HepG2 (cell line): ENCODE results near the gene PTPN12. TPM values are rescaled to one million over a fixed set of nuclear protein-coding genes. Genes with fewer than 3 reads are reported as not detected.

Experiments
- BCLAF1 ChIP-seq: fragments of 450-650 bp; IDR thresholded peaks from 2 replicates; pipeline ENCODE4 v1.6.1; 2017; ENCODE audit warnings: mild to moderate bottlenecking
- EHMT2 ChIP-seq: fragments of 200-600 bp; sonication (generic); IDR thresholded peaks from 2 replicates; pipeline ENCODE4 v1.7.0; 2017; ENCODE audit warnings: antibody characterized with exemption, low read depth, low read length, borderline replicate concordance
- GABPB1 ChIP-seq: IDR thresholded peaks from 2 replicates; pipeline ENCODE4 v1.6.1; 2016; ENCODE audit warnings: mild to moderate bottlenecking, missing genetic modification reagents, moderate library complexity, missing compliant biosample characterization
- HMGXB3 ChIP-seq: sonication (generic); formaldehyde crosslinking; IDR thresholded peaks from 2 replicates; pipeline ENCODE4 v1.4.0; 2020; ENCODE audit warnings: missing genetic modification reagents, borderline replicate concordance
- HOMEZ ChIP-seq: IDR thresholded peaks from 2 replicates; pipeline ENCODE4 v1.6.1; 2016; ENCODE audit warnings: low read depth
- HOXA3 ChIP-seq: sonication (generic); formaldehyde crosslinking; IDR thresholded peaks from 2 replicates; pipeline ENCODE4 v1.5.0; 2020; ENCODE audit warnings: missing genetic modification reagents
- KDM3A ChIP-seq: IDR thresholded peaks from 2 replicates; pipeline ENCODE4 v1.6.1; 2018; ENCODE audit warnings: low read depth, missing compliant biosample characterization
- KLF12 ChIP-seq: sonication (generic); formaldehyde crosslinking; IDR thresholded peaks from 2 replicates; pipeline ENCODE4 v1.4.0; 2020; ENCODE audit warnings: missing genetic modification reagents, borderline replicate concordance
- NR2F6 ChIP-seq, 2 experiments: IDR thresholded peaks; 2 replicates each; pipeline ENCODE4 v1.6.1; 2016; ENCODE audit warnings: antibody characterized with exemption in 1 of 2, mild to moderate bottlenecking in 1 of 2
- POLR2G ChIP-seq: fragments of 200-400 bp; formaldehyde crosslinking; IDR thresholded peaks from 2 replicates; pipeline ENCODE4 v1.6.1; 2018; ENCODE audit warnings: mild to moderate bottlenecking, low read depth, low read length, moderate library complexity
- RFX5 ChIP-seq: IDR thresholded peaks from 2 replicates; pipeline ENCODE4 v1.6.1; 2011; ENCODE audit warnings: low read depth, low read length, improper control_type of control experiment
- SNAI1 ChIP-seq: sonication (generic); formaldehyde crosslinking; IDR thresholded peaks from 2 replicates; pipeline ENCODE4 v1.5.0; 2020; ENCODE audit warnings: mild to moderate bottlenecking, missing genetic modification reagents, borderline replicate concordance
- SRY ChIP-seq: sonication (generic); formaldehyde crosslinking; IDR thresholded peaks from 2 replicates; pipeline ENCODE4 v1.8.0; 2022; ENCODE audit warnings: mild to moderate bottlenecking, missing genetic modification reagents
- STAT5B ChIP-seq: sonication (generic); formaldehyde crosslinking; IDR thresholded peaks from 2 replicates; pipeline ENCODE4 v1.4.0; 2020; ENCODE audit warnings: missing genetic modification reagents
- STAT6 ChIP-seq: sonication (generic); formaldehyde crosslinking; IDR thresholded peaks from 2 replicates; pipeline ENCODE4 v1.4.0; 2020; ENCODE audit warnings: missing genetic modification reagents, mild to moderate bottlenecking, borderline replicate concordance
- ZNF12 ChIP-seq: sonication (generic); formaldehyde crosslinking; IDR thresholded peaks from 2 replicates; pipeline ENCODE4 v1.5.0; 2020; ENCODE audit warnings: missing genetic modification reagents
- ZNF235 ChIP-seq: sonication (generic); formaldehyde crosslinking; IDR thresholded peaks from 2 replicates; pipeline ENCODE4 v1.8.1; 2023; ENCODE audit warnings: mild to moderate bottlenecking, missing genetic modification reagents, borderline replicate concordance
- ZNF629 ChIP-seq: sonication (generic); formaldehyde crosslinking; conservative IDR thresholded peaks from 2 replicates; pipeline ENCODE4 v1.5.0; 2020; ENCODE audit warnings: missing genetic modification reagents
- polyA plus RNA-seq, 8 experiments: library from polyadenylated mRNA; depleted of rRNA in 3 of 8; stranded (reverse) in 7 of 8; unstranded in 1 of 8; fragments of >200 nt; fragmentation: Illumina TruSeq in 4 of 8; extraction: Trizol in 4 of 8; gene quantifications; 2 replicates each; pipeline versions ENCODE4 v1.2.1 to v1.2.3, GENCODE V29; 2011 to 2016; ENCODE audit warnings: low read depth in 4 of 8, missing spikeins in 1 of 8, mixed read lengths in 1 of 8; ENCODE audit not compliant: insufficient read depth in 1 of 8
- total RNA-seq, 5 experiments: library from RNA; depleted of rRNA; stranded (reverse); fragments of >200 nt; fragmentation: Illumina TruSeq; extraction: Trizol; gene quantifications; 2 replicates each; pipeline ENCODE4 v1.2.3, GENCODE V29; 2016; ENCODE audit warnings: low read depth in 1 of 5

PTPN12 gene
- total and polyA plus RNA-seq, 2 of the 13 experiments (the other 11 are each of a cell fraction or from before 2014, with no cell fraction given), result 22.9 to 56.8 TPM

GRCh38 chr7:77575187-77575586 lies 38.1 kb downstream of the PTPN12 start (continued):
- TF ChIP-seq RFX5 (no peak), HOMEZ (CRISPR knock-in tag) (peak; percentile 76; the same call in 1 of the 2 replicates), GABPB1 (CRISPR knock-in tag) (peak; percentile 16; the same call in 1 of the 2 replicates), HMGXB3 (CRISPR knock-in tag) (no peak), ZNF12 (CRISPR knock-in tag) (peak; percentile 85), BCLAF1 (no peak), STAT6 (CRISPR knock-in tag) (no peak), SNAI1 (CRISPR knock-in tag) (no peak), SRY (CRISPR knock-in tag) (no peak), POLR2G (no peak), STAT5B (CRISPR knock-in tag) (no peak), KDM3A (0 out of 2 replicates have a peak, but pooled peaks have one; percentile 26), NR2F6 (IDR thresholded peaks at IDR 0.05) (peak; percentile 96), NR2F6 (CRISPR knock-in tag; IDR thresholded peaks at IDR 0.05) (peak; percentile 98), ZNF629 (0 out of 2 replicates have a peak, but pooled peaks have one; percentile 24), KLF12 (no peak), ZNF235 (CRISPR knock-in tag) (0 out of 2 replicates have a peak, but pooled peaks have one; percentile 48), HOXA3 (CRISPR knock-in tag) (peak; percentile 79), EHMT2 (no peak; the same call in 1 of the 2 replicates)
